Neural cell (in vitro differentiated cells): ENCODE data around the gene MAP4K5. TPM values are rescaled to one million over a fixed set of nuclear protein-coding genes. Genes with fewer than 3 reads are reported as not detected.

Experiments
- H2AFZ ChIP-seq: fragments of 200-600, 300-800 bp; sonication (generic), shearing (Covaris generic); 2 replicates; pipeline ENCODE4 v1.6.0; 2014; ENCODE audit warnings: low read depth, mild to moderate bottlenecking, antibody characterized with exemption, low read length, moderate library complexity
- H3F3A ChIP-seq: fragments of 200-600 bp; shearing (Covaris generic); 2 replicates; pipeline ENCODE4 v1.6.1; 2016; ENCODE audit warnings: mild to moderate bottlenecking, moderate library complexity, mixed read lengths, antibody characterized with exemption, low read length; ENCODE audit not compliant: insufficient read depth, poor library complexity, severe bottlenecking
- H3K27ac ChIP-seq: fragments of 200-600, 300-800 bp; sonication (generic), shearing (Covaris generic); 2 replicates; pipeline ENCODE4 v1.5.1; 2014; ENCODE audit warnings: mild to moderate bottlenecking, low read length, moderate library complexity
- H3K27me3 ChIP-seq: fragments of 300-800, 200-600 bp; sonication (generic), shearing (Covaris generic); 2 replicates; pipeline ENCODE4 v1.6.0; 2014; ENCODE audit warnings: mild to moderate bottlenecking, low read depth, low read length, moderate library complexity; ENCODE audit not compliant: insufficient read depth
- H3K36me3 ChIP-seq: fragments of 300-800, 200-600 bp; sonication (generic), shearing (Covaris generic); 2 replicates; pipeline ENCODE4 v1.5.1; 2014; ENCODE audit warnings: mild to moderate bottlenecking, antibody characterized with exemption, low read length, moderate library complexity; ENCODE audit not compliant: insufficient read depth
- H3K4me2 ChIP-seq: fragments of 300-800, 200-600 bp; sonication (generic), shearing (Covaris generic); 2 replicates; pipeline ENCODE4 v1.6.0; 2014; ENCODE audit warnings: mild to moderate bottlenecking, low read length
- H3K4me3 ChIP-seq: fragments of 300-800, 200-600 bp; sonication (generic), shearing (Covaris generic); 2 replicates; pipeline ENCODE4 v1.5.1; 2014; ENCODE audit warnings: mild to moderate bottlenecking, low read length, moderate library complexity
- H3K79me2 ChIP-seq: fragments of 200-600 bp; shearing (Covaris generic); replicated peaks from 2 replicates; pipeline ENCODE4 v1.6.0; 2014; ENCODE audit warnings: mild to moderate bottlenecking, low read length, moderate library complexity; ENCODE audit not compliant: insufficient read depth
- H3K9ac ChIP-seq: fragments of 300-800, 200-600 bp; sonication (generic), shearing (Covaris generic); 2 replicates; pipeline ENCODE4 v1.6.1; 2016; ENCODE audit warnings: mild to moderate bottlenecking, low read length, mixed read lengths
- H3K9me2 ChIP-seq: fragments of 200-600 bp; shearing (Covaris generic); 2 replicates; pipeline ENCODE4 v1.6.1; 2016; ENCODE audit warnings: mild to moderate bottlenecking, low read length, mixed read lengths; ENCODE audit not compliant: insufficient read depth
- H3K9me3 ChIP-seq: fragments of 200-600, 300-800 bp; sonication (generic), shearing (Covaris generic); 2 replicates; pipeline ENCODE4 v1.6.1; 2016; ENCODE audit warnings: mild to moderate bottlenecking, mixed run types, low read length, moderate library complexity, mixed read lengths
- H4K20me1 ChIP-seq: fragments of 200-600 bp; shearing (Covaris generic); 2 replicates; pipeline ENCODE4 v1.6.1; 2016; ENCODE audit warnings: mild to moderate bottlenecking, mixed run types; ENCODE audit not compliant: insufficient read depth
- EP300 ChIP-seq: fragments of 450-650 bp; conservative IDR thresholded peaks from 2 replicates; pipeline ENCODE4 v1.6.1; 2014; ENCODE audit warnings: antibody characterized with exemption, mild to moderate bottlenecking, moderate library complexity; ENCODE audit not compliant: poor library complexity, severe bottlenecking
- EZH2 ChIP-seq: fragments of 200-600, 300-800 bp; shearing (Covaris generic), sonication (generic); IDR thresholded peaks from 2 replicates; pipeline ENCODE4 v1.6.1; 2014; ENCODE audit warnings: antibody characterized with exemption, low read length, borderline replicate concordance, mild to moderate bottlenecking; ENCODE audit not compliant: insufficient read depth, poor library complexity, severe bottlenecking
- MXI1 ChIP-seq: fragments of 450-650 bp; conservative IDR thresholded peaks from 2 replicates; pipeline ENCODE4 v1.6.1; 2014; ENCODE audit warnings: antibody characterized with exemption, mild to moderate bottlenecking; ENCODE audit not compliant: poor library complexity, severe bottlenecking
- POLR2AphosphoS5 ChIP-seq: IDR thresholded peaks from 2 replicates; pipeline ENCODE4 v1.6.1; 2012
- RAD21 ChIP-seq: fragments of 450-650 bp; conservative IDR thresholded peaks from 2 replicates; pipeline ENCODE4 v1.6.1; 2014; ENCODE audit warnings: antibody characterized with exemption, mild to moderate bottlenecking, moderate library complexity
- SMC3 ChIP-seq: fragments of 450-650 bp; conservative IDR thresholded peaks from 2 replicates; pipeline ENCODE4 v1.6.1; 2014; ENCODE audit warnings: antibody characterized with exemption, mild to moderate bottlenecking, moderate library complexity; ENCODE audit not compliant: poor library complexity
- TAF1 ChIP-seq: IDR thresholded peaks from 2 replicates; pipeline ENCODE4 v1.6.1; 2012; ENCODE audit warnings: low read depth
- polyA plus RNA-seq: library from polyadenylated mRNA; depleted of rRNA; stranded (reverse); fragments of >200 nt; gene quantifications from 2 replicates; pipeline ENCODE4 v1.2.3, GENCODE V29; 2014
- TF ChIP-seq, protein P1 (sequence below): fragments of 450-650 bp; IDR thresholded peaks from 2 replicates; pipeline ENCODE4 v1.5.1; 2014; ENCODE audit warnings: antibody characterized with exemption, mild to moderate bottlenecking, moderate library complexity; ENCODE audit not compliant: poor library complexity, severe bottlenecking
- TF ChIP-seq, protein P2 (sequence below): IDR thresholded peaks from 2 replicates; pipeline ENCODE4 v1.6.1; 2012; ENCODE audit warnings: borderline replicate concordance

The MAP4K5 gene
- polyA plus RNA-seq, 1 donor from 2014 or later = 148 TPM

DNA sequence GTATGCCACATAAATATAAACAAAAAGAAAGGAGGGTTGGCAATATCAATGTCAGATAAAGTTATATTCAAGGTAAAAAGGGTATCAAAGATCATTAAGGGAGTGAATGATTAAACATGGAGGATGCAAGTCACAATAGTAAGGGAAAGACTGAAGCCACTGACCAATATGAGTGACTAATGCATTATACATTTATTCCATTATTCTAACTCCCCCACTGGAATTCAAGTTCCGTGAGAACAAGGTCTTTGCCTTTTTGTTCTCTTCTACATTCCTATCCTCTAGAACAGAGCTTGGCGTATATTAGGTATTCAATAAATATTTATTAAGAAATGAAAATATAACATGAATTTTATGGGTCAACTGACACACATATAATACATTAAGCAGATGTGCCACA lies 30.7 kb downstream of the MAP4K5 start:
- Histone ChIP-seq H3K27ac (no peak overlapping the region), H3K79me2 (peaks cover 8% of the 10 kb centered on the region), H3K9ac (no peak overlapping the region), H3K9me3 (no peaks in the 10 kb centered on the region), H3K27me3 (no peaks in the 10 kb centered on the region), H3F3A (no peaks in the 10 kb centered on the region), H4K20me1 (no peaks in the 10 kb centered on the region), H3K4me2 (no peak overlapping the region), H3K4me3 (no peak overlapping the region), H3K36me3 (no peaks in the 10 kb centered on the region), H2AFZ (no peak overlapping the region), H3K9me2 (no peaks in the 10 kb centered on the region)
- no peak for TF ChIP-seq TAF1
- TF ChIP-seq SMC3 = no peak
- no peak for TF ChIP-seq EP300
- no peak for TF ChIP-seq EZH2
- TF ChIP-seq, protein P1, sequence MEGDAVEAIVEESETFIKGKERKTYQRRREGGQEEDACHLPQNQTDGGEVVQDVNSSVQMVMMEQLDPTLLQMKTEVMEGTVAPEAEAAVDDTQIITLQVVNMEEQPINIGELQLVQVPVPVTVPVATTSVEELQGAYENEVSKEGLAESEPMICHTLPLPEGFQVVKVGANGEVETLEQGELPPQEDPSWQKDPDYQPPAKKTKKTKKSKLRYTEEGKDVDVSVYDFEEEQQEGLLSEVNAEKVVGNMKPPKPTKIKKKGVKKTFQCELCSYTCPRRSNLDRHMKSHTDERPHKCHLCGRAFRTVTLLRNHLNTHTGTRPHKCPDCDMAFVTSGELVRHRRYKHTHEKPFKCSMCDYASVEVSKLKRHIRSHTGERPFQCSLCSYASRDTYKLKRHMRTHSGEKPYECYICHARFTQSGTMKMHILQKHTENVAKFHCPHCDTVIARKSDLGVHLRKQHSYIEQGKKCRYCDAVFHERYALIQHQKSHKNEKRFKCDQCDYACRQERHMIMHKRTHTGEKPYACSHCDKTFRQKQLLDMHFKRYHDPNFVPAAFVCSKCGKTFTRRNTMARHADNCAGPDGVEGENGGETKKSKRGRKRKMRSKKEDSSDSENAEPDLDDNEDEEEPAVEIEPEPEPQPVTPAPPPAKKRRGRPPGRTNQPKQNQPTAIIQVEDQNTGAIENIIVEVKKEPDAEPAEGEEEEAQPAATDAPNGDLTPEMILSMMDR = no peak
- no peak for TF ChIP-seq MXI1
- no peak for TF ChIP-seq RAD21
- TF ChIP-seq POLR2AphosphoS5 = no peak
- TF ChIP-seq, protein P2, sequence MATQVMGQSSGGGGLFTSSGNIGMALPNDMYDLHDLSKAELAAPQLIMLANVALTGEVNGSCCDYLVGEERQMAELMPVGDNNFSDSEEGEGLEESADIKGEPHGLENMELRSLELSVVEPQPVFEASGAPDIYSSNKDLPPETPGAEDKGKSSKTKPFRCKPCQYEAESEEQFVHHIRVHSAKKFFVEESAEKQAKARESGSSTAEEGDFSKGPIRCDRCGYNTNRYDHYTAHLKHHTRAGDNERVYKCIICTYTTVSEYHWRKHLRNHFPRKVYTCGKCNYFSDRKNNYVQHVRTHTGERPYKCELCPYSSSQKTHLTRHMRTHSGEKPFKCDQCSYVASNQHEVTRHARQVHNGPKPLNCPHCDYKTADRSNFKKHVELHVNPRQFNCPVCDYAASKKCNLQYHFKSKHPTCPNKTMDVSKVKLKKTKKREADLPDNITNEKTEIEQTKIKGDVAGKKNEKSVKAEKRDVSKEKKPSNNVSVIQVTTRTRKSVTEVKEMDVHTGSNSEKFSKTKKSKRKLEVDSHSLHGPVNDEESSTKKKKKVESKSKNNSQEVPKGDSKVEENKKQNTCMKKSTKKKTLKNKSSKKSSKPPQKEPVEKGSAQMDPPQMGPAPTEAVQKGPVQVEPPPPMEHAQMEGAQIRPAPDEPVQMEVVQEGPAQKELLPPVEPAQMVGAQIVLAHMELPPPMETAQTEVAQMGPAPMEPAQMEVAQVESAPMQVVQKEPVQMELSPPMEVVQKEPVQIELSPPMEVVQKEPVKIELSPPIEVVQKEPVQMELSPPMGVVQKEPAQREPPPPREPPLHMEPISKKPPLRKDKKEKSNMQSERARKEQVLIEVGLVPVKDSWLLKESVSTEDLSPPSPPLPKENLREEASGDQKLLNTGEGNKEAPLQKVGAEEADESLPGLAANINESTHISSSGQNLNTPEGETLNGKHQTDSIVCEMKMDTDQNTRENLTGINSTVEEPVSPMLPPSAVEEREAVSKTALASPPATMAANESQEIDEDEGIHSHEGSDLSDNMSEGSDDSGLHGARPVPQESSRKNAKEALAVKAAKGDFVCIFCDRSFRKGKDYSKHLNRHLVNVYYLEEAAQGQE = no peak

DNA sequence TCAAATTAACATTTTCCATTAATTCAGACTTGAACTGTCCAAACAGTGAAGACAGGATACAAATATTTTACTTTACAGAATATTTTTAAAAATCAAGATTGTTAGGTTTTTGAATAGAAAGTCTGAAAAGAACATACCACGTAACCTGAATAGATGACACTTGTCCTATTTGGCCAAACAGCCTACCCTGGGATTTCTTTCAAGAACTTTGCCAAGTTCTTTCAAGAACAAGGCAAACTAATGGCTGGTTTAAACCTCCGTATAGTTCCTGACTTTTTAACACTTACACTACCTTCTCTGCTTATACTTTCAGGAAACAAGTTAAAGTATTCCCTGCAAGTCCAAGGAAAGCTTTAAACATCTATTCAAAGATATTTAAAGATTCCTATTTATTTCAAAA lies 35.0 kb downstream of the MAP4K5 start:
- no peak overlapping the region for H3K4me2 ChIP-seq
- H3K27me3 ChIP-seq = no peaks in the 10 kb centered on the region
- no peaks in the 10 kb centered on the region for H3K9me2 ChIP-seq
- H2AFZ ChIP-seq = no peak overlapping the region
- no peak overlapping the region for H3K4me3 ChIP-seq
- H3F3A ChIP-seq = no peaks in the 10 kb centered on the region
- no peak overlapping the region for H3K27ac ChIP-seq
- H3K79me2 ChIP-seq = no peaks in the 10 kb centered on the region
- no peak for TF ChIP-seq RAD21
- TF ChIP-seq TAF1 = no peak
- TF ChIP-seq MXI1 = no peak
- no peak for TF ChIP-seq SMC3
- no peak for TF ChIP-seq EZH2
- no peak for TF ChIP-seq EP300
- TF ChIP-seq, protein P1 = no peak
- TF ChIP-seq, protein P2 = no peak
- TF ChIP-seq POLR2AphosphoS5 = no peak
- no peak overlapping the region for H3K9ac ChIP-seq
- no peaks in the 10 kb centered on the region for H4K20me1 ChIP-seq
- no peaks in the 10 kb centered on the region for H3K9me3 ChIP-seq
- no peaks in the 10 kb centered on the region for H3K36me3 ChIP-seq
